ENCODE results near the gene ATOH8.

Gene ATOH8

DNA sequence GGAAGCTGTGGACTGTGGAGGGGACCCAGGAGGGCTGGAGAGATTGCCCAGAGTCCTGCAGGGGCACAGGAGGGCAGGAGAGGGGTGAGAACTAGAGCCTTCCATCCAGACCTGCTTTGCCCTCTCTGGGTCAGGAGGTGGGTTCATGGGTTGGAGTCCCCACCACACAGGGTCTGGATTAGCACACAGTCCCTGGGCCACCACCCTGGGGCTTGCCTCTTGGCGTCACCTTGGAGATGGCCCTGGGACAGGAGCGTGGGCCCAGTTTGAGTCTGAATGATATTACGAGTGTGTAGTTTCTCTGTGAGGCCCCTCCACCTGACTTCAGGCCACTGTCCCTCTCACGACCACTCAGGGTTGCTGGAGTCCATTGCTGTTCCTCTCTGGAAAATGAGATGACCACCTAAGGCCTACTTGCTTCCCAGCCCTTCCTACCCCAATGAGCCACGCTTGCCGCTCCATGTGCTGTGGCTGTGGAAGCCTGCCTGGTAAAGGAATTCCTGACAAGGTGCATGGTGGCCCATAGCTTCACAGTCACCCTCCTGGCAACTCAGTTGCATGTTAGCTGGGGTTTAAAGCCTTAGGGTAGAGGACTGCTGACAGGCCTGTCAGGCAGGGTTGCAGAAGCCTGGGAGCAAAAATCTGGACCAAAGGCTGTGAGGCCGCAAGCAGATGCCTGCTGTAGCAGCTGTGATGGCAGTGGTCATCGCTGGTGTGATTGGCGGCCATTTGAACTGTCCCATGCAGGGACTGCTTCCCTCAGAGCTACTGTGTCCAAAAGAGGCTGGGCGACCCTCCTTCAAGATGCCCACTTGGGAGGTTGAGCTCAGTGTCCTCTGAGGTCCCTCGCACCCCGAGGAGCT is 14.2 kb downstream of the ATOH8 start:
- Histone ChIP-seq H3K27me3 (ENCODE audit: insufficient read depth, poor library complexity, severe bottlenecking) (no peaks in the 10 kb centered on the region), H3K27ac (replicated peaks) (no peak overlapping the region), H3K4me3 (replicated peaks; ENCODE audit: insufficient read depth, low read length) (no peak overlapping the region)
- TF ChIP-seq SPI1 (IDR thresholded peaks at IDR 0.05; ENCODE audit: borderline replicate concordance, low read depth) (no peak), GABPA (IDR thresholded peaks at IDR 0.05; ENCODE audit: low read depth) (no peak), REST (IDR thresholded peaks at IDR 0.05; ENCODE audit: insufficient replicate concordance, low read depth) (no peak), POLR2AphosphoS5 (IDR thresholded peaks at IDR 0.05; ENCODE audit: low read depth) (no peak)
- TF ChIP-seq, protein P1, sequence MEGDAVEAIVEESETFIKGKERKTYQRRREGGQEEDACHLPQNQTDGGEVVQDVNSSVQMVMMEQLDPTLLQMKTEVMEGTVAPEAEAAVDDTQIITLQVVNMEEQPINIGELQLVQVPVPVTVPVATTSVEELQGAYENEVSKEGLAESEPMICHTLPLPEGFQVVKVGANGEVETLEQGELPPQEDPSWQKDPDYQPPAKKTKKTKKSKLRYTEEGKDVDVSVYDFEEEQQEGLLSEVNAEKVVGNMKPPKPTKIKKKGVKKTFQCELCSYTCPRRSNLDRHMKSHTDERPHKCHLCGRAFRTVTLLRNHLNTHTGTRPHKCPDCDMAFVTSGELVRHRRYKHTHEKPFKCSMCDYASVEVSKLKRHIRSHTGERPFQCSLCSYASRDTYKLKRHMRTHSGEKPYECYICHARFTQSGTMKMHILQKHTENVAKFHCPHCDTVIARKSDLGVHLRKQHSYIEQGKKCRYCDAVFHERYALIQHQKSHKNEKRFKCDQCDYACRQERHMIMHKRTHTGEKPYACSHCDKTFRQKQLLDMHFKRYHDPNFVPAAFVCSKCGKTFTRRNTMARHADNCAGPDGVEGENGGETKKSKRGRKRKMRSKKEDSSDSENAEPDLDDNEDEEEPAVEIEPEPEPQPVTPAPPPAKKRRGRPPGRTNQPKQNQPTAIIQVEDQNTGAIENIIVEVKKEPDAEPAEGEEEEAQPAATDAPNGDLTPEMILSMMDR (IDR thresholded peaks at IDR 0.05; ENCODE audit: insufficient read depth, low read length), result no peak
- no peak for DNase-seq (ENCODE audit: low read depth in 1 of 2, low spot score in 1 of 2)

DNA sequence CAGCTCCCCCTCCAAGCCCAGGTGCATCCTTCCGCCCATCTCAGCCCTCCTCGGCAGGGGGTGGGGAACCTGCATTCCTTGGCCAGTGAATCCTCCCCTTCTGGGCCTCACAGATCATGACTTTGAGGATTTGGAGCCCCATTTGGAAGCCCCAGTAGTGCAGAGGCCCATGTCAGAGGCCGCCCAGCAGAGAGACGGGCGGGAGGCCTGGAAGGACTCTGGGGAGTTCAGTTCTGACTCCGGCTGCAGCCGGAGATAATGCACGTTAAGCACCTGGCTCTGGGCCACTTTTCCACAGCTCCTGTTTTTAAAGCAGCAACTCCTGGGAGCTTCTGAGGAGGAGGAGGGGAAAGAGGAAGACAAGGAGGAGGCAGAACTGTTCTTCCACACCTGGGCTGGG is 14.9 kb downstream of the ATOH8 start:
- Histone ChIP-seq H3K4me3 (replicated peaks; ENCODE audit: insufficient read depth, low read length) (no peak overlapping the region), H3K27ac (replicated peaks) (no peak overlapping the region), H3K27me3 (ENCODE audit: insufficient read depth, poor library complexity, severe bottlenecking) (no peaks in the 10 kb centered on the region)
- DNase-seq (ENCODE audit: low read depth in 1 of 2, low spot score in 1 of 2), result no peak
- TF ChIP-seq, protein P1 (IDR thresholded peaks at IDR 0.05; ENCODE audit: insufficient read depth, low read length), result no peak
- TF ChIP-seq GABPA (IDR thresholded peaks at IDR 0.05; ENCODE audit: low read depth) (no peak), REST (IDR thresholded peaks at IDR 0.05; ENCODE audit: insufficient replicate concordance, low read depth) (no peak), POLR2AphosphoS5 (IDR thresholded peaks at IDR 0.05; ENCODE audit: low read depth) (no peak), SPI1 (IDR thresholded peaks at IDR 0.05; ENCODE audit: borderline replicate concordance, low read depth) (no peak)

DNA sequence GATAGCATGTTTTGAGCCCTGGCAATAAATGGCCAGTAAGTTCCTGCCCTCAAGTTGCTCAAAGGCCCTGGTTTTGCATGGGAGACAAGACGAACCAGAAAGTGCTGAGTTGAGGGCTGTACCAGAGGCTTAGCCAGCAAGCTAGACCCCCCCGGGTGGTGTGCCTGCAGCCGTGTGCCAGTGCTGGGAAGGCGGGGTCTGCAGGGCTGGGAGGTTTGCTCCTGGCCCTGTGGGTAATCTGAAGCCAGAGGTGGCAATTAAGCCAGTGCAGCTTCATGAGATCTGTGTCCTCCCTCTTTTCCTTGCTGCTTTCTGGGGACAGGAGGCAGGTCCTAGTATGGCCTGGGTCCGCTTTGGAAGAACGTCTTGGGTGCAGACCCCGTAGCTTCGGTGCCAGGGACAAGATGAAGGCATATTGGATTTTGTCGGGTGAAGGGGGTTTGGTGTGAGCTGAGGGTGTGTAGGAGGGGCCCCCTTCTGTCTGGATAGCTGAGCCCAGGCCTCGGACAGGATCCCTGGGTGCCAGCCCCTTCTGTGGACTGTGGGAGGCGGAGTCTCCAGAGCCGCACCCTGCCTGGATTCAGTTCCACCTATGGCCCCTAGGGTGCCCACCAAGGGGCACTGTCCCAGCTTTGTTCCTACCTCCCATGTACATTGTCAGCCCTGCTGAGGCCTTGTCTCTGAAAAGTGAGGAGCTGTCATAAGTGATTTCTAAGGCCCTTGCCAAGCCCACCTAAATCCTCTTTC is 15.6 kb downstream of the ATOH8 start:
- TF ChIP-seq SPI1 (IDR thresholded peaks at IDR 0.05; ENCODE audit: borderline replicate concordance, low read depth) (no peak), POLR2AphosphoS5 (IDR thresholded peaks at IDR 0.05; ENCODE audit: low read depth) (no peak)
- TF ChIP-seq, protein P1 (IDR thresholded peaks at IDR 0.05; ENCODE audit: insufficient read depth, low read length), result peak; percentile 16
- DNase-seq (ENCODE audit: low read depth in 1 of 2, low spot score in 1 of 2), result no peak
- Histone ChIP-seq H3K27ac (replicated peaks) (no peak overlapping the region), H3K4me3 (replicated peaks; ENCODE audit: insufficient read depth, low read length) (no peak overlapping the region), H3K27me3 (ENCODE audit: insufficient read depth, poor library complexity, severe bottlenecking) (no peaks in the 10 kb centered on the region)
